ENCODE results near the gene NPBWR2.

Gene NPBWR2

DNA sequence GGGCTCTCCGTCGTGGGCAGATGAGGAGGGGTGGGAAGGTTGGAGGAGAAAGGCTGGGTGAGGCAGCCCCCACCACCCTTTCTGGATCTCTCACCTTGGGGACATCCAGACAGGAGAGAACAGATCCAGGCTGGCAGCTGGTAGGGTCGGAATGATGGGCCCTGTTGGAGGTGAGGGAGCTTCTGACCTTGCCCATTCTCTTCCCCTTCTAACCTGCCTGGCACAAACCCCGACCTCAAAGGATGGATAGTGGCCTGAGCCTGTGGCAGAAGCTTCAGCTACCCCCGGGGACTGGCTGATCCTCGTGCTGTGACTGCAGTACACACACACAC lies 6.0 kb upstream of the NPBWR2 start:
- Histone ChIP-seq H3K79me1 (ENCODE audit: low read length) (no peaks in the 10 kb centered on the region), H3K27me3 (ENCODE audit: insufficient read depth, low read length, poor library complexity) (no peaks in the 10 kb centered on the region), H3K4me1 (ENCODE audit: control insufficient read depth, low read depth, low read length) (no peaks in the 10 kb centered on the region), H3K79me2 (ENCODE audit: control insufficient read depth, insufficient read depth, low read length) (no peaks in the 10 kb centered on the region), H3K9ac (ENCODE audit: low read length) (no peak overlapping the region), H2AK5ac (ENCODE audit: low read length) (no peak overlapping the region), H3K4me2 (ENCODE audit: low read length) (no peak overlapping the region), H3K56ac (ENCODE audit: low read length) (no peak overlapping the region), H3K4me3 (ENCODE audit: low read length) (no peak overlapping the region), H3K36me3 (ENCODE audit: control insufficient read depth, insufficient read depth, low read length) (no peaks in the 10 kb centered on the region), H3K4ac (ENCODE audit: low read depth, low read length) (no peak overlapping the region), H3K18ac (ENCODE audit: low read length) (no peak overlapping the region), H2BK120ac (ENCODE audit: low read depth, low read length) (no peak overlapping the region), H3K23ac (ENCODE audit: low read length) (no peak overlapping the region), H3K27ac (ENCODE audit: low read depth, low read length) (no peak overlapping the region), H2BK5ac (ENCODE audit: low read length) (no peak overlapping the region), H2BK15ac (replicated peaks; ENCODE audit: low read depth) (no peak overlapping the region), H4K5ac (ENCODE audit: low read length) (no peak overlapping the region), H4K8ac (ENCODE audit: low read depth, low read length) (no peak overlapping the region)
- DNase-seq: no peak
- no CpG with 5 or more reads among the region's 6 CpGs for WGBS (ENCODE audit: extremely low coverage, insufficient coverage, low lambda C conversion rate)

DNA sequence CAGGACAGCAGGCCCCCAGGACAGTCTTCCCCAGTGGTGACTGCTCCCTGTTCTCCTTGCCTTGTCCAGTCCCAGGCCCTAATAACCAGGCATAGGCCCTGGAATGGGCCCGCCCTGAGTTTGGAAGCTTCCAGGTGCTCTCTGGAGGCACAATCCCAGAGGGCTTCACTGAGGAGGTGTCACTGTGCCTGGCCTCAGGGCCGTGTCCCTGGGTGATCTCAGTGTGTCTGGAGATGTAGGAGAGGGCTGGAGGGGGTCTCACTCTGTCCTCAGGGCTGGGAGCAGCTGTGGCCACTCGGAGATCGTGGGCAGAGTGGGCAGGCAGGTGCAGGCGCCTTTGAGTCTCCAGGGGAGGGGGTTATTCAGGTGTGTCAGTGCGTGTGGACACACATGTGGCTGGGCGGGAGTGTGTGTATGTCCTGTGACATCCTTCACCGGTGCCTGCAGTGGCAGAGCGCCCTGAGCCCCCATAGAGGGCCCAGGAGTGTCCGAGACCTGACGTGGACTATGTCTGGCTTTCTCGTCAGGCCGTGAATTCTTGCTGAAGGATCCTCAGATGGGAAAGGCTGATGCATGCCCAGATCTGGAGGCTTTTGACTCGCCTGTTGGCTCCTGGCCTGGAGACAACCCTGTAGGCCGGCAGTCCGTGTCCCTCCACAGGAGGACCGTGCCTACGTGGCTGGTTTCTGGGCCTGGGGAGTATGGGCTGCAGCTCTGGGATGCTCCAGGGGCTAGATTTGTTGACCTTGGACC lies 5.5 kb upstream of the NPBWR2 start:
- no peak overlapping the region for H2BK120ac ChIP-seq (ENCODE audit: low read depth, low read length)
- H3K27ac ChIP-seq (ENCODE audit: low read depth, low read length): no peak overlapping the region
- no peaks in the 10 kb centered on the region for H3K79me2 ChIP-seq (ENCODE audit: control insufficient read depth, insufficient read depth, low read length)
- no peak overlapping the region for H3K18ac ChIP-seq (ENCODE audit: low read length)
- H4K8ac ChIP-seq (ENCODE audit: low read depth, low read length): no peak overlapping the region
- no peak overlapping the region for H3K4ac ChIP-seq (ENCODE audit: low read depth, low read length)
- no peaks in the 10 kb centered on the region for H3K4me1 ChIP-seq (ENCODE audit: control insufficient read depth, low read depth, low read length)
- no peaks in the 10 kb centered on the region for H3K36me3 ChIP-seq (ENCODE audit: control insufficient read depth, insufficient read depth, low read length)
- no peak for DNase-seq
- no CpG with 5 or more reads among the region's 18 CpGs for WGBS (ENCODE audit: extremely low coverage, insufficient coverage, low lambda C conversion rate)
- H3K79me1 ChIP-seq (ENCODE audit: low read length): no peaks in the 10 kb centered on the region
- no peak overlapping the region for H2BK5ac ChIP-seq (ENCODE audit: low read length)
- H4K5ac ChIP-seq (ENCODE audit: low read length): no peak overlapping the region
- H3K27me3 ChIP-seq (ENCODE audit: insufficient read depth, low read length, poor library complexity): no peaks in the 10 kb centered on the region
- H2BK15ac ChIP-seq (replicated peaks; ENCODE audit: low read depth): no peak overlapping the region
- no peak overlapping the region for H2AK5ac ChIP-seq (ENCODE audit: low read length)
- no peak overlapping the region for H3K4me2 ChIP-seq (ENCODE audit: low read length)
- H3K23ac ChIP-seq (ENCODE audit: low read length): no peak overlapping the region
- no peak overlapping the region for H3K9ac ChIP-seq (ENCODE audit: low read length)
- no peak overlapping the region for H3K56ac ChIP-seq (ENCODE audit: low read length)
- no peak overlapping the region for H3K4me3 ChIP-seq (ENCODE audit: low read length)

DNA sequence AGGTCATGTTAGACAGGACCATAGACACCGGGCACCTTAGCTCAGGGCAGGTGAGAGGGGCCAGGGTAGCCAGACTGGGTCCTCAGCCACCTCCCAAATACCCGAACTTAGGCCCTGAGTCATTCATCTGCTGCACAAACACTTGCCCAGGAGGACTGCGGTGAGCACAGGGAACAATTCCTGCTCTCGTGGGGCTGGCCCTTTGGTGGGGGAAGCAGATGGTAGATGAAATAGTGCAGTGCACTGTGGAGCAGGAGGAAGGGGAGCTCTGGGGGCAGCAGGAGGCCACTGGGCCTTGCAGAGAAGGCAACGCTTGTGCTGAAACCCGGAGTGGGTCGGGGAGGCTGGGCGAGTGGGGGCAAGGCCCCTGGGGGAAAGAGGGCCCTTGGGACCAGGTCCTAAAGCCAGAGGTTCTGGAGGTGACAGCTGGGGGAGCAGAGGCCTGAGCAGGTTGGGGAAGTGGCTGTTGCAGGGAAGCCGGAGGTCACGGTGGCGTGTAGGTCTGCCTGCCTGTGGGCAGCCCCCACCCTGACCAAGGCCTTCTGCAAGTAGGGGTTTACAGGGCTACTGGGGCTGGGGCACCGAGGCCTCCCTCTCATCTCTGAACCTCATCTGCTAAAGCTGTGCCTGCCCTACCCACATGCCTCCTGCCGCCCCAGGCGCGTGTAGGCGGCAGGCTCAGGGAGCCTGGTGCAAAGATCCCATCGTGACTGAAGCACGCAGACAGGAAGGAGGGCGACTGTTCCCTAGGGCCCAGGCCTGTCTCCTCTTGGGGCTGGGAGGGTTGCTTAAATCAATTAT lies 4.7 kb upstream of the NPBWR2 start:
- Histone ChIP-seq H3K9ac (ENCODE audit: low read length) (no peak overlapping the region), H3K18ac (ENCODE audit: low read length) (no peak overlapping the region), H3K4me3 (ENCODE audit: low read length) (no peak overlapping the region), H3K27me3 (ENCODE audit: insufficient read depth, low read length, poor library complexity) (no peaks in the 10 kb centered on the region), H2BK120ac (ENCODE audit: low read depth, low read length) (no peak overlapping the region), H2AK5ac (ENCODE audit: low read length) (no peak overlapping the region), H3K4me1 (ENCODE audit: control insufficient read depth, low read depth, low read length) (no peaks in the 10 kb centered on the region), H2BK5ac (ENCODE audit: low read length) (no peak overlapping the region), H3K4me2 (ENCODE audit: low read length) (no peak overlapping the region), H3K56ac (ENCODE audit: low read length) (no peak overlapping the region), H2BK15ac (replicated peaks; ENCODE audit: low read depth) (no peak overlapping the region), H3K79me2 (ENCODE audit: control insufficient read depth, insufficient read depth, low read length) (no peaks in the 10 kb centered on the region), H3K36me3 (ENCODE audit: control insufficient read depth, insufficient read depth, low read length) (no peaks in the 10 kb centered on the region), H3K27ac (ENCODE audit: low read depth, low read length) (no peak overlapping the region), H3K4ac (ENCODE audit: low read depth, low read length) (no peak overlapping the region), H3K79me1 (ENCODE audit: low read length) (no peaks in the 10 kb centered on the region), H4K5ac (ENCODE audit: low read length) (no peak overlapping the region), H3K23ac (ENCODE audit: low read length) (no peak overlapping the region), H4K8ac (ENCODE audit: low read depth, low read length) (no peak overlapping the region)
- no peak for DNase-seq
- WGBS (ENCODE audit: extremely low coverage, insufficient coverage, low lambda C conversion rate): no CpG with 5 or more reads among the region's 19 CpGs

DNA sequence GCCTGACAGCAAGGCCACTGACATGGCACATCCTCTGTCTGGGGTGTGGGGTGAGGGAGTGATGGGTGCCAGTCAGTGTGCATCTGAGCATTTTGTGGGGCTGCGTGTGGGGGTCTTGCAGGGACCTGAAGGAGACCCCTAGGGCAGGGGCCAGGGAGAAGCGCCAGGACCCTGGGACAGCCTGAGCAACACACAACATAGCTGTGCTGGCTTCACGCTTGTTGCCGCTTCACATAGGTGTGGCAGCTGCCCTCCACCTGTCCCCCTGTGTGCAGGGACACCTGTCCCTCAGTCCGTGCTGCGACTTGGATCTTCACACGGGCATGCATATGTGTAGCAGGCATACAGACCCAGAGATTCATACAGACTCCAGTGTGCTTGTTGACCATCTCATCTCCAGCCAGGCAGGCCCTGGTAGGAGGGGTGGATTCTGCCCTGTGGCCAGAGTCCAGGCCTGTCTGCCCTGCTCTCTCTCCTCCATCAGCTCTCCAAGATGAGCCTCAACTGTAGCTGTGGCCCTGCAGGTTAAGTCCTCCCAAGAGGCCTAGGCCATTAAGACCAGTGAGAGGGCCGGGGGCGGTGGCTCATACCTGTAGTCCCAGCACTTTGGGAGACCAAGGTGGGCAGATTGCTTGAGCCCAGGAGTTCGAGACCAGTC lies 3.2 kb upstream of the NPBWR2 start:
- no peak overlapping the region for H3K4ac ChIP-seq (ENCODE audit: low read depth, low read length)

DNA sequence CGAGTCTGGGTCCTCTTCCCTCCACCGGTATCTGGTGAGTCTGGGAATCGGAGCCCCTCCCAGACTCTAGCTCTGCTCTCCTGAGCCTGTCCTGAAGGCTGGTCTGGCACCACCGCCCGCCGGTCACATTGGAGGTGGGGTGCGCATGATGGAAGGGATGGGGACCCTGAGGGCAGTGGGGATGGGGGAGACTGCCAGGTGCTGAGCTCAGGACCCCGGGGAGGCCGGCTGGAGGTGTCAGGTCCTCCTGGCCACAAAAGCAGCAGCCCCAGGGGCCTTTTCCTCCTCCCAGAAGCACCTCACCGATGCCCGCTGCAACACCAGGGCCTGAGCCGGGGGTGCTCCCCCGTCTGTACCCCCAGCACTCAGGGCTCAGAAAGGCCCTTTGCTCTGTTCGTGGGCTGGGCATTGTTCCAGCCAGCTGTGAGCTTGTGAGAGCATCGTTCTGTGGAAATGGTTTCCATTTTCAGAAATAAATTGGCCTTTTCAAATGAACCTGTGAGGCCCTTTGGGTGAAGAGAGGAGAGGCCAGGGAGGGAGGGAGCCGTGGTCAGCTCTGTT lies 2.5 kb upstream of the NPBWR2 start:
- DNase-seq: no peak
- Histone ChIP-seq H3K56ac (ENCODE audit: low read length) (no peak overlapping the region), H3K23ac (ENCODE audit: low read length) (no peak overlapping the region), H3K79me2 (ENCODE audit: control insufficient read depth, insufficient read depth, low read length) (no peaks in the 10 kb centered on the region), H4K5ac (ENCODE audit: low read length) (no peak overlapping the region), H2BK15ac (replicated peaks; ENCODE audit: low read depth) (no peak overlapping the region), H3K36me3 (ENCODE audit: control insufficient read depth, insufficient read depth, low read length) (no peaks in the 10 kb centered on the region), H3K79me1 (ENCODE audit: low read length) (no peaks in the 10 kb centered on the region), H3K18ac (ENCODE audit: low read length) (no peak overlapping the region), H3K27ac (ENCODE audit: low read depth, low read length) (no peak overlapping the region), H3K9ac (ENCODE audit: low read length) (no peak overlapping the region), H2BK120ac (ENCODE audit: low read depth, low read length) (no peak overlapping the region), H3K4ac (ENCODE audit: low read depth, low read length) (no peak overlapping the region), H3K4me1 (ENCODE audit: control insufficient read depth, low read depth, low read length) (no peaks in the 10 kb centered on the region), H3K4me2 (ENCODE audit: low read length) (no peak overlapping the region), H3K27me3 (ENCODE audit: insufficient read depth, low read length, poor library complexity) (no peaks in the 10 kb centered on the region), H3K4me3 (ENCODE audit: low read length) (no peak overlapping the region), H2AK5ac (ENCODE audit: low read length) (no peak overlapping the region), H4K8ac (ENCODE audit: low read depth, low read length) (no peak overlapping the region), H2BK5ac (ENCODE audit: low read length) (no peak overlapping the region)
- WGBS (ENCODE audit: extremely low coverage, insufficient coverage, low lambda C conversion rate): no CpG with 5 or more reads among the region's 16 CpGs

More for the DNA sequence above, 3.2 kb upstream of the NPBWR2 start:
- Histone ChIP-seq H3K18ac (ENCODE audit: low read length) (no peak overlapping the region), H3K79me2 (ENCODE audit: control insufficient read depth, insufficient read depth, low read length) (no peaks in the 10 kb centered on the region), H3K27ac (ENCODE audit: low read depth, low read length) (no peak overlapping the region), H3K56ac (ENCODE audit: low read length) (no peak overlapping the region), H4K8ac (ENCODE audit: low read depth, low read length) (no peak overlapping the region), H4K5ac (ENCODE audit: low read length) (no peak overlapping the region), H2BK5ac (ENCODE audit: low read length) (no peak overlapping the region), H3K4me3 (ENCODE audit: low read length) (no peak overlapping the region), H3K4me1 (ENCODE audit: control insufficient read depth, low read depth, low read length) (no peaks in the 10 kb centered on the region), H3K27me3 (ENCODE audit: insufficient read depth, low read length, poor library complexity) (no peaks in the 10 kb centered on the region), H3K4me2 (ENCODE audit: low read length) (no peak overlapping the region), H2BK120ac (ENCODE audit: low read depth, low read length) (no peak overlapping the region), H3K23ac (ENCODE audit: low read length) (no peak overlapping the region), H3K9ac (ENCODE audit: low read length) (no peak overlapping the region), H3K36me3 (ENCODE audit: control insufficient read depth, insufficient read depth, low read length) (no peaks in the 10 kb centered on the region), H2BK15ac (replicated peaks; ENCODE audit: low read depth) (no peak overlapping the region), H3K79me1 (ENCODE audit: low read length) (no peaks in the 10 kb centered on the region), H2AK5ac (ENCODE audit: low read length) (no peak overlapping the region)
- DNase-seq: no peak
- whole genome bisulfite sequencing (ENCODE audit: extremely low coverage, insufficient coverage, low lambda C conversion rate): no CpG with 5 or more reads among the region's 10 CpGs
